T-helper 17 cell (primary cell): ENCODE results near the gene CDYL. TPM values are rescaled to one million over a fixed set of nuclear protein-coding genes. Genes with fewer than 3 reads are reported as not detected.

ENCODE experiments used
- ATAC-seq: fragments of 150-1000 bp; cut with Tn5 transposase; 2 replicates; pipeline ENCODE4 v1.10.0; 2021; ENCODE audit warnings: mild to moderate bottlenecking, moderate library complexity
- DNase-seq, 3 donors: peaks; one replicate each; pipeline versions ENCODE4 v3.0.0 to v3.0.0-alpha.2; 2020 to 2021
- H3K9me3 ChIP-seq: one replicate; pipeline ENCODE4 v1.7.0; 2013; ENCODE audit warnings: low read length, mild to moderate bottlenecking; ENCODE audit not compliant: control insufficient read depth, poor library complexity, severe bottlenecking
- H3K27ac Mint-ChIP-seq: one replicate; pipeline ENCODE4 v1.8.0; 2022; ENCODE audit warnings: mild to moderate bottlenecking, moderate library complexity, mixed read lengths
- H3K27me3 Mint-ChIP-seq: one replicate; pipeline ENCODE4 v1.8.0; 2022; ENCODE audit warnings: mixed read lengths
- H3K36me3 Mint-ChIP-seq: one replicate; pipeline ENCODE4 v1.8.0; 2022; ENCODE audit warnings: low read depth, mixed read lengths
- H3K4me1 Mint-ChIP-seq: one replicate; pipeline ENCODE4 v1.8.0; 2022; ENCODE audit warnings: mild to moderate bottlenecking, mixed read lengths
- H3K4me3 Mint-ChIP-seq: one replicate; pipeline ENCODE4 v1.8.0; 2022; ENCODE audit warnings: mild to moderate bottlenecking, moderate library complexity, mixed read lengths
- total RNA-seq, 4 donors: library from RNA in 2 of 4; stranded (reverse) in 2 of 4; gene quantifications; one replicate each; pipeline ENCODE4 v1.2.3 and lab custom pipeline; 2022 to 2026

Gene CDYL
- total RNA-seq, 2 donors from 2014 or later: 21.2 to 31.5 TPM

DNA sequence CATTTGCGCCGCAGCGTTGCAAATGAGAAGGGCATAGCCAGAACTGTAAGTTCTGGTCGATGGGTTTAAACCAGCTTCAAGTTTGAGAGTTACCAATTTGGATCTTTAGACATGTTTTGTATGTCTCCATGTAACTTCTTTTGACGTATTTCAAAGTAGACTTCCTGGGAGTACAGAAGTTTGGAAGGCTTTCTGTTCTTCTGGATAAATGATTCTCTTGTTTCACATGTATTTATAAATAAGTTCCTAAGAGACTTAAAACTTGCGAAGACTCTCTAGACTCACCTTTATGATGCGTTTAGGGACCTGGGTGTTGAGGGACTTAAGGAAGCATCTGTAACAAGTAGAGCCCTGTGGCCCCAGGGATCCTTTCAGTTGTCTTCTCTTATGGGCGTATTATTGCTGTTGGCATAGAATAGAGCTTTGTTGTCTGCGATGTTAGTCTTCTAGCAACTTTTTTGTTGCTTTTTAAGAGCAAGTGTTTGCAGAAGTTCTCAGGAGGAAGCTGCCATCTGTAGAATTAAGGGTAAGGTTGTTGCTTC is 1.3 kb downstream of the CDYL start:
- Mint-ChIP-seq H3K27me3 (no peaks in the 10 kb centered on the region), H3K36me3 (no peaks in the 10 kb centered on the region), H3K4me3 (peak overlapping the region; percentile 88), H3K4me1 (peaks cover 37% of the 10 kb centered on the region), H3K27ac (no peak overlapping the region)
- no peak for DNase-seq
- no peaks in the 10 kb centered on the region for H3K9me3 ChIP-seq
- no peak for ATAC-seq

DNA sequence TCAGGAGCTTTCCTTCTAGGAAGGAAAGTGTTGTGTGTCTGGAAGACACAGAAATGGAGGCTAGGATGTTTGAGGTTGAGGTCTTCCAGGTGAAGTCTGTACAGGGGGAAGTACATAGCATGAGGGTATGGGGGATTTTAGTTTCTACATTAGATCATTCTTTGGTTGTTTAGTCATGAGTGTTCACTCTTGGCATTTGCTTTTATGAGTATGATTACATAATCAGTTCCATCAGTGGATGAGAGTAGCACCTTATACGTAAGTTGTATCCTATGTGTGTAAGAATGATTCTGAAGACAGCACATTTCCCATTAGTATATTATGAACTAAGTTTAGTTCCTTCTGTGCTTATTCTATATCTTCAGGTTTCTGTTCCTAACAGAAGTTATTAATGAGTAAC is 1.9 kb downstream of the CDYL start:
- Mint-ChIP-seq H3K4me3 (peak overlapping the region; percentile 88), H3K27me3 (no peaks in the 10 kb centered on the region), H3K36me3 (no peaks in the 10 kb centered on the region), H3K4me1 (peaks cover 37% of the 10 kb centered on the region), H3K27ac (peak overlapping the region; percentile 0)
- H3K9me3 ChIP-seq: no peaks in the 10 kb centered on the region
- DNase-seq (no peak), ATAC-seq (no peak)

DNA sequence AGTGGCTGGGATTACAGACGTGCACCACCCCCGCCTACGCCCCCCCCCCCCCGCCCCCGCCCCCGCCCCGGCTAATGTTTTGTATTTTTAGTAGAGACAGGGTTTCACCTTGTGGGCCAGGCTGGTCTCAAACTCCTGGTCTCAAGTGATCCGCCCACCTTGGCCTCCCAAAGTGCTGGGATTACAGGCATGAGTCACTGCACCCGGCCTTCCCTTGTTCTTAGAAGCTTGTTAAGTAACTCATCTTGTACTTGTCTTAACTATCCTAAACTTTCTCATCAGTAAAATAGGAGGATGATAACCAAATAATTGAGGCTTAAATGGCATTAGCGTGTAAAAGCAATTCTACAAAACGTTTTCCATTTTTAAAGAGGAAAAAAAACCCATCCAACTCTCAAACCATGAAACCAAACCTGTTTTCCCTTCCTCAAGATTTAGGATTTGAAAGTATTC is 4.2 kb downstream of the CDYL start:
- peaks cover 32% of the 10 kb centered on the region for H3K4me1 Mint-ChIP-seq
- no peak overlapping the region for H3K27ac Mint-ChIP-seq
- H3K9me3 ChIP-seq: no peaks in the 10 kb centered on the region
- ATAC-seq: no peak
- no peaks in the 10 kb centered on the region for H3K36me3 Mint-ChIP-seq
- no peak for DNase-seq
- H3K27me3 Mint-ChIP-seq: no peaks in the 10 kb centered on the region
- no peak overlapping the region for H3K4me3 Mint-ChIP-seq

DNA sequence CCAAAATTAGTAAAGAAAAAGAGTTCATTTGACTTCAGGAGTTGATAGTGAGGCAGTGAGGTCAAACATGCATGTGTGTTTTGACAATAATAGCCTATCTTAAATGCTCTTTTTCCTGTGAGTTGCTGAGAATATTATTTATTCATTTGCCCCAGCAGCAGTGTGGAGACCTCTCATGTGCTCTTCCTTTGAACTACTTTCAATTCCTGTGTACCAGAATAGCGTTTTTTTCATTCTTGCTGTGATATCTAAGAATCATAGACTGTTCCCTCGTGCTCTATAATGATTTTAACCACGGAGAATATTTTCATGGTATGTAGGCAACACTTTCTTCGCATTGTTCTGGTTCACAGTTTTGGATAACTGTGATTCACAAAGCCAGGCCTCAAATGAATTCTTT is 5.2 kb downstream of the CDYL start:
- H3K4me1 Mint-ChIP-seq: peaks cover 38% of the 10 kb centered on the region
- H3K27ac Mint-ChIP-seq: no peak overlapping the region
- ATAC-seq: no peak
- no peaks in the 10 kb centered on the region for H3K9me3 ChIP-seq
- H3K27me3 Mint-ChIP-seq: no peaks in the 10 kb centered on the region
- H3K36me3 Mint-ChIP-seq: no peaks in the 10 kb centered on the region
- peak overlapping the region; percentile 21 for H3K4me3 Mint-ChIP-seq
- no peak for DNase-seq

DNA sequence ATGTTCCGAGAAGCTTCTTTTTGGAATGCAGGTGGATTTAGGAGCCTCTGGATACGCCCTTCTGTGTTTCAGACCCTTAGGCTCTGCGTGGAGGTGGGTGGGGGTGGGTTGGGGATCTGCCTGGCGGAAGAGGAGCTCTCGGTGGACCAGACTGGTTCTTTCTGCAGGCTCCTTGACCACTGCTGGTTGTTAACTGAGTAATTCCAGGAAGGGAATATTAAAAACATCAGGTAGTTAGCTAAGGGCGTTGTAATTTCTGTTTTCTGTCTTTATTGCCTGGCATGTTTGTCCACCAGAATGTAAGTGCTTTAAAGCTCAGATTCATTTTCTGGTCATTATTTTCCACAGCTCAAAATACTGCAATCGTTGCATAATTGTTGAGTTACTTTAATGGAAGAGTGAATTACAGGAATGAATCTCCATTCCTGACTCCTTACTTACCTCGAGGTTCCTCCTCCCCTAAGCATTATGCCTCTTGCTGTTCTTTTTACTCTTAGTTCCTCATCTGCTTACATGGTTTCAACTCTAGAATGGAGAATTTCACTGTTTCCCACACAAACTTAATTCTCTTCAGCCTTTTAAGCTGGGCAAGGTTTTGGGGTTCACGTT is 5.9 kb downstream of the CDYL start:
- ATAC-seq (no peak), DNase-seq (no peak)
- H3K9me3 ChIP-seq: no peaks in the 10 kb centered on the region
- H3K4me1 Mint-ChIP-seq: peaks cover 43% of the 10 kb centered on the region
- no peaks in the 10 kb centered on the region for H3K27me3 Mint-ChIP-seq
- H3K27ac Mint-ChIP-seq: no peak overlapping the region
- no peaks in the 10 kb centered on the region for H3K36me3 Mint-ChIP-seq
- no peak overlapping the region for H3K4me3 Mint-ChIP-seq

DNA sequence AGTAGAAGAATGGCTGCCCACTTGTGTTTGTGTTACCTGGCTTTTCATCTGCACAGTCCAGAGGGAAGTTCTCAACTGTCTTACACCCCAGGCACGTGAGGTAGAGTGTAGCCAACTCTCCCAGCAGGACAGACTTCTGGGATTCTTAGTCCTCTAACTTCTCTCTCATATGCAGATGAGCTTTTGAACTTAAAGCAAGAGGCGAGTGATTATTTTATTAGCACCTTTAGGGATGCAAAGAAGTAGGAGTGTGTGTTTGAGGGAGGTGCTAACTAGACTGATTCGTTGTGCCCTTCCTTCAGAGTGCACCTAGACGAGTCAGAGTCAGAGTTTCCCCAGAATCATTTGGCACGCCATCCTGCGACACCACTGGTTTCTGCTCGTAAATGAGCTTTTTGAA is 10.8 kb downstream of the CDYL start:
- H3K27me3 Mint-ChIP-seq: no peaks in the 10 kb centered on the region
- H3K4me1 Mint-ChIP-seq: peaks cover 33% of the 10 kb centered on the region
- no peak overlapping the region for H3K4me3 Mint-ChIP-seq
- ATAC-seq (no peak), DNase-seq (no peak)
- H3K27ac Mint-ChIP-seq: no peak overlapping the region
- H3K36me3 Mint-ChIP-seq: no peaks in the 10 kb centered on the region
- no peaks in the 10 kb centered on the region for H3K9me3 ChIP-seq

DNA sequence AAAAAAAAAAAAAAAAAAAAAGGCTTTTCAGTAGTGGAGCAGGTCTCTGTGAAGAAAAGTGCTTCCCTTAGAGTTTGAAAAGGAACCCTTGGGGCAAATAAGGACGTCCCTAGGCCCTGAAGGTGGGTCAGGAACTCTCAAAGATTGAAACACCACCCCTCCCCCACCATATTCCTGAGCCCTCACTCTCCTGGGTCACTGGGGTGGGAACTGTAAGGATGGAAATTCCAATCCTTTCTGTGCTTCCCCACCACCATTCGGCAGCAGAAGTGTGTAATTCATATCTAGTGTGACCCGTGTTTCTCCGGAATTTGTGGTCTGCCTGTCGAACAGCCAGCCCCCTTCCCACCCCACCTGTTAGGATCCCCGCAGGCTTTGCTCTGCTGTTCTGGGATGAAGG is 12.3 kb downstream of the CDYL start:
- no peaks in the 10 kb centered on the region for H3K9me3 ChIP-seq
- H3K27me3 Mint-ChIP-seq: no peaks in the 10 kb centered on the region
- DNase-seq (no peak), ATAC-seq (no peak)
- no peak overlapping the region for H3K27ac Mint-ChIP-seq
- H3K4me3 Mint-ChIP-seq: no peak overlapping the region
- H3K36me3 Mint-ChIP-seq: no peaks in the 10 kb centered on the region
- peaks cover 30% of the 10 kb centered on the region for H3K4me1 Mint-ChIP-seq

DNA sequence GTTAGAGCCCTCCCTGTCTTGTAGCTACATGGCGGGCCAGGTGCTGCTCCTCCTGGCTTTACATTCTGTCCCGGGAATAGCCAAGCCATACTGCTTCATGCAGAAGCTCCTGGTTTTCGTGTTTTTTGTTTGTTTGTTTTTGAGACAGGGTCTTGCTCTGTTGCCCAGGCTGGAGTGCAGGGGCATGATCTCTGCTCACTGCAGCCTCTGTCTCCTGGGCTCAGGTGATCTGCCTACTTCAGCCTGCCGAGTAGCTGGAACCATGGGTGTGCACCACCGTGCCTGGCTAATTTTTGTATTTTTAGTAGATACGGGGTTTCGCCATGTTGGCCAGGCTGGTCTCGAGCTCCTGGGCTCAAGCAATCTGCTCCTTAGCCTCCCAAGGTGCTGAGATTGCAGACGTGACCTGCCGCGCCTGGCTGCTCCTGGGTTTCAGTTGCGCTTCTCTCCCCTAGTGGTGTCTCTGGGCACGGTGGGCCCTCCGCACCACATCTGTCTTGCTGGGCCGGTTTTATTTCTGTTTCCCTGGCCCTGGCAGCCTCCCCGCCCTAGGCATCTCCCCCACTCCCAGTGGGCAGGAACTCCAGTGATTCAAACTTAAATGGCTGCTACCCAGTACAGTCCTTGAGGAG is 12.9 kb downstream of the CDYL start:
- ATAC-seq (peak; percentile 41), DNase-seq (no peak)
- H3K4me3 Mint-ChIP-seq: no peak overlapping the region
- H3K27ac Mint-ChIP-seq: peak overlapping the region; percentile 16
- no peaks in the 10 kb centered on the region for H3K36me3 Mint-ChIP-seq
- H3K9me3 ChIP-seq: no peaks in the 10 kb centered on the region
- peaks cover 30% of the 10 kb centered on the region for H3K4me1 Mint-ChIP-seq
- no peaks in the 10 kb centered on the region for H3K27me3 Mint-ChIP-seq

DNA sequence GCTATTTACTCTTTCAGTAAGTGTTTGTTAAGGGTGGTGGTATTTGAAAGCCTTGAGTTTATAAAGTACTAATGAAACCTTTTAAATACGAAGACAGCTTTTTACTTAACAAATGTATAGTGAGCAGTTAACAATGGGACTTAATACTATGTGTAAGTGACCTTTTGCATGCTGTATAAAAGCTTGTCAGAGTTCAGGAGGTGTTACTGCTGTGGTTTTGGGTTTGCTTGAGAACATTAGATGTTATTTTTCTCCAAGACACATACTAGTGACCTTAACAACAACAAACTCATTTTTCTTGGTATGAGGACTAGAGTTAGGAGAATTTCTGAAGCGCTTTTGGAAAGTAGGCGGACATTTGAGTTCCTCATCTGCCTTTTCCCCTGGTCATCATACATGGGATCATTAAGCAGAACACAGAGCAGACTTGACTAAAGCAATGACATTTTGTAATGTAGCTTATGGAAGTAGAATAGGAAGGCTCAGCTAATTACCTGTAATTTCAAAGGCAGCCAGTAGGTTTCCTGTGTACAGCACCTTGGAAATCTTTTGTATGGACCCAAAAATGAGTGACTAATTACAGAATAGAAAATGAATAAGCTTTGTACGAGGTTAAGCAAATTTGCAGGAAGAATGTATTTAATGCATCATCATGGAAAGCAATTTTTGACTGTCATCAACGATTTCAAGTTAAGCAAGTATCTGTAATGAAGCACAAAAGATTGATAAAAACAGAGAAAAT is 14.1 kb downstream of the CDYL start:
- DNase-seq (no peak), ATAC-seq (no peak)
- Mint-ChIP-seq H3K27ac (peak overlapping the region; percentile 16), H3K27me3 (no peaks in the 10 kb centered on the region), H3K36me3 (no peaks in the 10 kb centered on the region), H3K4me3 (no peak overlapping the region), H3K4me1 (peaks cover 29% of the 10 kb centered on the region)
- no peaks in the 10 kb centered on the region for H3K9me3 ChIP-seq

DNA sequence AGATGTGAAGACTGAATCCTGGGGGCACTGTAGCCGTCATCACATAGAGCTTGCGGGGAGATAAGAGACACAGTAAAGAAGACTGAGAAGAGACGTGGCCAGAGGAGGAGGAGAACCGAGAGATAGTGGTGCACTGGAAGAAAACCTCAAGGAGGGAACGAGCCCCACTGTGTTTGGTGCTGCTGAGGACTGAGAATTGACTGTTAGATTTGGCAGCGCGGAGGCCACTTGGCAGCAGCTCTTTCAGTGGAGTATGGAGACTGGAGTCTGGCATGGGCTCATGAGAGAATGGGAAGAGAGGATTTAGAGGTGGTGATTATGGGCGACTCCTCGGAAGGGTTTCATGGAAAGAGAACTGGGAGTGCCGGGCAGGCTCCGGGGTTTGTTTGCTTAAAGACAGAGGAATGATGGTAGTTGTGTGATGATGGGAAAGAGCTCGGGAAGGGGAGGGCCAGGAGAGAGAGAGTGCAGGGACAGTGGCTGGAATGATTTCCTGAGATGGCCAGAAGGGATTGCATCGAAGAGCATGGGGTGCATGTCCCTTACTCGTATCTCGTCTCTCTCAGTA is 18.0 kb downstream of the CDYL start:
- Mint-ChIP-seq H3K4me3 (no peak overlapping the region), H3K27ac (no peak overlapping the region), H3K27me3 (no peaks in the 10 kb centered on the region), H3K36me3 (no peaks in the 10 kb centered on the region), H3K4me1 (peaks cover 27% of the 10 kb centered on the region)
- DNase-seq (no peak), ATAC-seq (no peak)
- H3K9me3 ChIP-seq: no peaks in the 10 kb centered on the region

DNA sequence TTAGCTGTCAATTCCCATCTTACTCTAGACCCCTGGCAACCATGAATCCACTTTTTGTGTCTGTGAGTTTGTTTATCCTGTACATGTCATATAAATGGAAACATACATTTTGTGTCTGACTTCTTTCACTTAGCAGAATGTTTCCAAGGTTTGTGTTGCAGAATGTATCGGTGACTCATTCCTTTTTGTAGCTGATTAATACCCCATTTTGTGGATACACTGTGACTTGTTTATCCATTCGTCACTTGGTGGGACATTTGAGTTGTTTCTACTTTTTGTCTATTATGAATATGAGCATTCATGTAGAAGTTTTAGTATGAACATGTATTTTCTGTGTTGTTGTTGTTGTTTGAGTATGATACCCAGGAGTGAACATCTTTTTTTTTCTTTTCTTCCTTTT is 21.4 kb downstream of the CDYL start:
- no peak overlapping the region for H3K27ac Mint-ChIP-seq
- H3K4me1 Mint-ChIP-seq: peaks cover 30% of the 10 kb centered on the region
- no peak for ATAC-seq
- DNase-seq: no peak
- no peak overlapping the region for H3K4me3 Mint-ChIP-seq
- no peaks in the 10 kb centered on the region for H3K36me3 Mint-ChIP-seq
- no peaks in the 10 kb centered on the region for H3K27me3 Mint-ChIP-seq
- no peaks in the 10 kb centered on the region for H3K9me3 ChIP-seq

DNA sequence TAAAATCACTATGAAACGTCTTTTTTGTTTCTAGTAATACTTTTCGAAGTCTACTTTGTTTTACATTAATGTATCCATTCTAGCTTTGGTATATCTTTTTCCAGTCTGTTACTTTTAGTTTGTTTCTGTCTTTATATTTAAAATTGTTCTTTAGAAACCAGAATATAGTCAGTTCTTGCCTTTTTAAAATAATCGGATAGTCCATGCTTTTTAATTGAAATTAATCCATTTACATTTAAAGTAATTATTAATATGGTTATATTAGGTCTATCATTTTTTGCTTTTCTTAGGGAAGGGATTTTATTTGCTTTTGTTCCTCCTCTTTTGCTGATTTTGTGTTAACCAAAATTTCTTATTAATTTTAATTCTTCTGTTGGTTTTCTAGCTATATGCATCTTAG is 23.7 kb downstream of the CDYL start:
- ATAC-seq (no peak), DNase-seq (no peak)
- no peaks in the 10 kb centered on the region for H3K9me3 ChIP-seq
- H3K27ac Mint-ChIP-seq: no peak overlapping the region
- H3K4me1 Mint-ChIP-seq: peaks cover 45% of the 10 kb centered on the region
- H3K27me3 Mint-ChIP-seq: no peaks in the 10 kb centered on the region
- H3K4me3 Mint-ChIP-seq: no peak overlapping the region
- no peaks in the 10 kb centered on the region for H3K36me3 Mint-ChIP-seq

DNA sequence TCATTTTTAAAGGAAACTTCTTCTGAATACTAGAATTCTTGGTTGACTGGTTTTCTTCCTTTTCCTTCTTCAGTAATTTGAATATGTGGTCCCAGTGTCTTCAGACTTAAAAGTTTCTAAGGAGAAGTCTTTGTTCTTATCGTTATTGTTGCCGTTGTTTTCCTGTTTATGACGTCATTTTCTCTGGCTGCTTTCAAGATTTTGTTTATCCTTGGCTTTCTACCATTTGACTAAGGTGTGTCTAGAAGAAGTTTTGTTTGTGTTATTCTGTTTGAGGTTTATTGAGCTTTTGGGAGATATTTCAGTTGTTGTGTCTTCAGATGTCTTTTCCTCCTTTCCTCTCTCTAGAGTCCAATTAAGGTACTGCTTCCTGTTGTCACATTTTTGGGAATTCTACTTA is 24.5 kb downstream of the CDYL start:
- ATAC-seq (no peak), DNase-seq (no peak)
- Mint-ChIP-seq H3K27me3 (no peaks in the 10 kb centered on the region), H3K36me3 (no peaks in the 10 kb centered on the region), H3K4me1 (peaks cover 50% of the 10 kb centered on the region), H3K4me3 (no peak overlapping the region), H3K27ac (no peak overlapping the region)
- H3K9me3 ChIP-seq: no peaks in the 10 kb centered on the region
